HL-60 (cell line): Measurements from ENCODE around the gene CAMK2B.

Experiments
- DNase-seq, 2 experiments: peaks; one replicate each; pipeline ENCODE4 v3.0.0-alpha.2; 2010 to 2020; ENCODE audit warnings: low read depth in 1 of 2, low spot score in 1 of 2
- H3K27ac ChIP-seq: fragments of 250-450 bp; sonication (Bioruptor Pico); replicated peaks from 2 replicates; pipeline ENCODE4 v1.5.1; 2020; ENCODE audit warnings: mild to moderate bottlenecking, moderate library complexity
- H3K27me3 ChIP-seq: fragments of 250-450 bp; sonication (Bioruptor Pico); 2 replicates; pipeline ENCODE4 v1.5.1; 2021; ENCODE audit warnings: mild to moderate bottlenecking, moderate library complexity; ENCODE audit not compliant: insufficient read depth, poor library complexity, severe bottlenecking
- H3K4me3 ChIP-seq: replicated peaks from 2 replicates; pipeline ENCODE4 v1.5.1; 2011; ENCODE audit warnings: mild to moderate bottlenecking, control low read depth, low read length; ENCODE audit not compliant: insufficient read depth
- CTCF ChIP-seq: IDR thresholded peaks from one replicate; pipeline ENCODE4 v1.5.1; 2011; ENCODE audit warnings: low read length, control low read depth, inconsistent platforms; ENCODE audit not compliant: insufficient read depth
- GABPA ChIP-seq: IDR thresholded peaks from 2 replicates; pipeline ENCODE4 v1.6.1; 2012; ENCODE audit warnings: low read depth
- POLR2AphosphoS5 ChIP-seq: IDR thresholded peaks from 2 replicates; pipeline ENCODE4 v1.6.1; 2012; ENCODE audit warnings: low read depth
- SPI1 ChIP-seq: IDR thresholded peaks from 2 replicates; pipeline ENCODE4 v1.6.1; 2012; ENCODE audit warnings: low read depth, mild to moderate bottlenecking, borderline replicate concordance
- TF ChIP-seq, protein P1 (sequence below): IDR thresholded peaks from 2 replicates; pipeline ENCODE4 v1.6.1; 2012; ENCODE audit warnings: low read depth; ENCODE audit not compliant: insufficient replicate concordance

CAMK2B gene

GRCh38 chr7:44264221-44264931, 61.0 kb downstream of the CAMK2B start:
- Histone ChIP-seq H3K27ac (no peak overlapping the region), H3K27me3 (no peaks in the 10 kb centered on the region), H3K4me3 (no peak overlapping the region)
- TF ChIP-seq, protein P1, sequence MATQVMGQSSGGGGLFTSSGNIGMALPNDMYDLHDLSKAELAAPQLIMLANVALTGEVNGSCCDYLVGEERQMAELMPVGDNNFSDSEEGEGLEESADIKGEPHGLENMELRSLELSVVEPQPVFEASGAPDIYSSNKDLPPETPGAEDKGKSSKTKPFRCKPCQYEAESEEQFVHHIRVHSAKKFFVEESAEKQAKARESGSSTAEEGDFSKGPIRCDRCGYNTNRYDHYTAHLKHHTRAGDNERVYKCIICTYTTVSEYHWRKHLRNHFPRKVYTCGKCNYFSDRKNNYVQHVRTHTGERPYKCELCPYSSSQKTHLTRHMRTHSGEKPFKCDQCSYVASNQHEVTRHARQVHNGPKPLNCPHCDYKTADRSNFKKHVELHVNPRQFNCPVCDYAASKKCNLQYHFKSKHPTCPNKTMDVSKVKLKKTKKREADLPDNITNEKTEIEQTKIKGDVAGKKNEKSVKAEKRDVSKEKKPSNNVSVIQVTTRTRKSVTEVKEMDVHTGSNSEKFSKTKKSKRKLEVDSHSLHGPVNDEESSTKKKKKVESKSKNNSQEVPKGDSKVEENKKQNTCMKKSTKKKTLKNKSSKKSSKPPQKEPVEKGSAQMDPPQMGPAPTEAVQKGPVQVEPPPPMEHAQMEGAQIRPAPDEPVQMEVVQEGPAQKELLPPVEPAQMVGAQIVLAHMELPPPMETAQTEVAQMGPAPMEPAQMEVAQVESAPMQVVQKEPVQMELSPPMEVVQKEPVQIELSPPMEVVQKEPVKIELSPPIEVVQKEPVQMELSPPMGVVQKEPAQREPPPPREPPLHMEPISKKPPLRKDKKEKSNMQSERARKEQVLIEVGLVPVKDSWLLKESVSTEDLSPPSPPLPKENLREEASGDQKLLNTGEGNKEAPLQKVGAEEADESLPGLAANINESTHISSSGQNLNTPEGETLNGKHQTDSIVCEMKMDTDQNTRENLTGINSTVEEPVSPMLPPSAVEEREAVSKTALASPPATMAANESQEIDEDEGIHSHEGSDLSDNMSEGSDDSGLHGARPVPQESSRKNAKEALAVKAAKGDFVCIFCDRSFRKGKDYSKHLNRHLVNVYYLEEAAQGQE: no peak
- TF ChIP-seq SPI1 (no peak), GABPA (no peak), POLR2AphosphoS5 (no peak), CTCF (no peak)
- DNase-seq: no peak

GRCh38 chr7:44263326-44264082, 61.9 kb downstream of the CAMK2B start:
- no peaks in the 10 kb centered on the region for H3K27me3 ChIP-seq
- DNase-seq: no peak
- no peak overlapping the region for H3K27ac ChIP-seq
- TF ChIP-seq GABPA (no peak), CTCF (no peak), POLR2AphosphoS5 (no peak), SPI1 (no peak)
- TF ChIP-seq, protein P1: no peak
- no peak overlapping the region for H3K4me3 ChIP-seq

- no peaks in the 10 kb centered on the region for H3K27me3 ChIP-seq
- DNase-seq: no peak
- no peak overlapping the region for H3K27ac ChIP-seq
- TF ChIP-seq SPI1 (no peak), POLR2AphosphoS5 (no peak), CTCF (no peak), GABPA (no peak)
- TF ChIP-seq, protein P1: no peak
- no peak overlapping the region for H3K4me3 ChIP-seq
These were observed 63.4 kb downstream of the CAMK2B start for GRCh38 chr7:44262031-44262430.
